ENCODE results near the gene LCE3E.
"Not testable (repeated sequence)": the region's sequence is repeated elsewhere in the genome, so short reads cannot be mapped to it uniquely, and the experiment has no call there.

LCE3E gene, protein sequence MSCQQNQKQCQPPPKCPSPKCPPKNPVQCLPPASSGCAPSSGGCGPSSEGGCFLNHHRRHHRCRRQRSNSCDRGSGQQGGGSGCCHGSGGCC

DNA sequence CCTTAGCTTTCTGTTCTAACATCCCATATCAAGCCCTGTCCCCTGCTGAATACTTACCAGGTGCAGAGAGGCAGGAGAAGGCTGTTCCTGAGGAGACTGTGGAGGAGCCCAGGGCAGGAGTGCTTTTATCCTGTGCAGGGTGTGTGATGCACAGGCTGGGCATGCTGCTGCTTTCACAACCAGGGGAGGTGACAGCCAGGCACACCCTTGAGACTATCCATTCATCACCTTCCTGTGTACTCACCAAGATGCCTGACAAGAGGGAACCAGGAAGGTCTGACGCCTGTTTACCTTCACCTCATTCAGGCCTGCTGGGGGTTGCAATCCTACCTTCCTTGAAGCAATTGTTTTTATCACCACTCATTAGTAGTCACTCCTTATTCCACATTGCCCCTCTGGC is at the start of gene LCE3E:
TSS of gene LCE3E (minus strand) at position 100 of the 400 bp plus-strand sequence. CDS start 572 bp downstream, outside the sequence.
- no peak for DNase-seq (ENCODE audit: low read depth)

DNA sequence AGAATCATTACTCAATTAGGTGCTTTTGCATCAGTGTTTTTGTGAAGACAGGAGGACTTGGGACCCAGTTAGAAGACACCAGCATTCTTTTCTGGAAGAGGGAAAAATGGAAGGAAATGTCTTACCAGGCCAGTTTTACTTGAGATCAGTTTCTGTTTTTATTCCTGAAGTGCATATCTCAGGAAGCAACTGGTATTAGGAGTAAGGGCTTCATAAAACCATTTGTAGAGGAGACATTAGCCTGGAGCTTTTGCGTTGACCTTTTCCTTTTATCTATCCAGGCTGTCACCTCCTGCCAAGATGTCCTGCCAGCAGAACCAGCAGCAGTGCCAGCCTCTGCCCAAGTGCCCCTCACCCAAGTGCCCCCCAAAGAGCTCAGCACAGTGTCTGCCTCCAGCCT is 46.9 kb upstream of the LCE3E start, which contains the start of gene LCE3B:
TSS of gene LCE3B (plus strand) at position 301 of the 400 bp plus-strand sequence. CDS start at position 301, 0 bp downstream.
- DNase-seq (ENCODE audit: low read depth), result no peak

DNA sequence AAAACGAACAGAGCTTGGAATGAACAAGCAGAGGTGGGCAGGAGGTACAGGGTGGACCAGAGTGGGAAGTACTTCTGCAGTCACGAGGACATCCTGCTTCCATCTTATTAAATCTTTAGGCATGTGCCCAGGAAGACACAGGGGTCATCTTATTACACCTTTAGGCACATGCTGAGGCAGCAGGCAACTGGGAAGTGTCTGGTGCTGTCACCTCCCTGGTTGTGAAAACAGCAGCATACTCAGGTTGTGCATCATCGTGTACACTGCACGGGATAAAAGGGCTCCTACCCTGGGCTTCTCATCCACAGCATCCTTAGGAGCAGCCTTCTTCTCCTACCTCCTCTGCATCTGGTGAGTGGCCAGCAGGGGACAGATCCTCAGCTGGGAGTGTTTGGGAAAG is 33.4 kb upstream of the LCE3E start, which contains the start of gene LCE3C:
TSS of gene LCE3C (plus strand) at position 301 of the 400 bp plus-strand sequence. CDS start 498 bp downstream, outside the sequence.
- no peak for DNase-seq (ENCODE audit: low read depth)

DNA sequence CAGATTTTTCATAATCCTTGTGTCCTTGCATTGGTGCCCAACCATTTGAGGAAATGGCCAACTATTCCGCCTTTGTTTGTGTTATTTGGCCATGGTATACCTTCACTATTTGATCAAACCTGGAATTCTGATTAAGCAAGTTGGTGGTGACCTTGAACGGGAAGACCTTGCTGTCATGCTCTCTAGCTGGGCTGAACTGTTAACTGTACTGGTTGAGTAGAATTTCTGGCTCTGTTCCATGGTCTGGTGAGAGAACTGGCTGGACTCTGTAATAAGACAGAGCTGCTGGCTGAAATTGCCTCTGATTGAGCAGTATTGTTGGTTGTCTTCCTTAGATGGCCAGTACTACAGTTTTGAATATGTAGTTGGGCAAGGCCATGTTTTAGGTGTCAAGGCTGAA is 30.4 kb upstream of the LCE3E start:
- no peak for DNase-seq (ENCODE audit: low read depth)

DNA sequence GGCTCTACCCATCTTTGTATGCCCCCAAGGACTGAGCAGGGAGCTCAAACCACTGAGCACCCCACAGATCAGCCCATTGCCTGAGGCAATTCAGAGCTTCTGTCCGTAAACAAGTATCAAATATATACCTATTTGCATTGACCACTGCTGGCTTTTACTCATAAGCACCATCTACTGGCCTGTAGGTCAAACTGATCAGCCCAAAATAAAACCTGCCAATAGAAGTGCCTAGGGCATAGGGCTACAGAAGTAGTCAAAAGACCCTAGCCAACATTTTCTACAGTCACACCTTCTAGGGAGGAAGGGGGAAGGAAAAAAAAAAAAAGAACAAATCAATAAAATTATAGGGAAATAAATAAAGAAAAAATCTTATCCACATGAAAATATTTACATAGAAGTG is 19.0 kb upstream of the LCE3E start:
- no peak for DNase-seq (ENCODE audit: low read depth)

DNA sequence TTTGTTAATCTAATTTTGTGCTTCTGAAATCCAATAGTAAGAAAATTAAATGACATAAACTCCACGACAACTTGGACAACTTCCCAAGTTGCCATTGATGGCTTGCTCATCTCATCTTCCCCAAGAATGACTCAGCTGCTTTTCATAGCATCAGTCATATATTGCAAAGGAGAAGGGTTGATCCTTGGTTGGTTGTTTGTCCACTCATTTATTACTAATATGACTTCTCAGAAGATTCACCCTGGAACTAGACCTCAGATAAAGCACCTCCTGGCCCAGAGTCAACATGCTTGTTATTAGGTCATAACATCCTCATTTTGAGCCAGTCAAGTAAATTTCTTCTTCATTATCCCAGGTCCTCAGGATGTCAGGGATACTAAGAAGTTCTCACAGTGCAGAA is 16.1 kb upstream of the LCE3E start:
- DNase-seq (ENCODE audit: low read depth), result no peak

DNA sequence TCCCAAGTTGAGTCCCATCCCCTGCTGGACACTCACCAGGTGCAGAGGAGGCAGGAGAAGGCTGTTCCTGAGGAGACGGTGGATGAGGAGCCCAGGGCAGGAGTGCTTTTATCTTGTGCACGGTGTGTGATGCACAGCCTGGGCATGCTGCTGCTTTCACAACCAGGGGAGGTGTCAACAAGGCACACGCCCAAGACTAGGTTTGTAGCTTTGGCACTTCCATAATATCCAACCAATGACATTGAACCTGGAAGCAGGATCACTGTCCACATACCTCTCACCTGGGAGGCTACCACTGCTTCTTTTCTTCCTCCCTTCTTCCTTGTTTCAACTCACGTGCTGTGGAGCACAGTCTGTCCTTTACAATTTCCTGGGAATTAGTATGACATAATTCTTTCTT is 13.9 kb upstream of the LCE3E start, which contains the start of gene LCE3D:
TSS of gene LCE3D (minus strand) at position 84 of the 400 bp plus-strand sequence. CDS start 580 bp downstream, outside the sequence.
- DNase-seq (ENCODE audit: low read depth), result no peak

DNA sequence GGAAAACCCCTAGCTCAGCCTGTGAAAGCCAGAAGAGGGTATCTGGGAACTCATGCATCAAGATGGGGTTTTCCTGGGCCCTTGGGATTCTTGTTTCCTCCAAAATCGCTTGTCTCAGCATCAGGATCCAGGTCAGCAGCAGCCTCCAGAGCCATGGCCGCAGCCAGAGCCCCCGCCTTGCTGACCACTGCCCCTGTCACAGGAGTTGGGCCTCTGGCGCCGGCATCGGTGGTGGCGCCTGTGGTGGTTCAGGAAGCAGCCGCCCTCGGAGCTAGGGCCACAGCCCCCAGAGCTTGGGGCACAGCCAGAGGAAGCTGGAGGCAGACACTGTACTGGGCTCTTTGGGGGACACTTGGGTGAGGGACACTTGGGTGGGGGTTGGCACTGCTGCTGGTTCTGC is 12.9 kb upstream of the LCE3E start:
- DNase-seq (ENCODE audit: low read depth), result not testable (repeated sequence)

DNA sequence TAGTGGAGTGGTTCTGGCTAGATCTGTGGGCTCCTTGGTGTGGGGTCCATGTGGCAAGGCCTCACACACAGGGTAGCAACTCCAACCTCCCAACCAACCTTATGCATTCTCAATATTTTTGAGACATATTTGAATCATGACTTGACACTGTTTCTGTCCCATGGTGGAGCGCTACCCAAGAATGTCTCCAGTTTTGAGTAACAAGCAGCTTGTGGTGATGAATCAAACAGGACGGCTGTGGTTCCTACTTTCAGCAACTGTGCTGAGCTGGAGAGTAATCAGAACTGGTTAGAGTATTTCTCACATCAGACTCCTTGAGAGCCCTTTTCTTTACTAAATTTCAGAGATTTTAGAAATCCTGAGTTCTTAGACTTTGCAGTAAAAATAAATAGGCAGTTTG is 10.6 kb upstream of the LCE3E start:
- DNase-seq (ENCODE audit: low read depth), result no peak

DNA sequence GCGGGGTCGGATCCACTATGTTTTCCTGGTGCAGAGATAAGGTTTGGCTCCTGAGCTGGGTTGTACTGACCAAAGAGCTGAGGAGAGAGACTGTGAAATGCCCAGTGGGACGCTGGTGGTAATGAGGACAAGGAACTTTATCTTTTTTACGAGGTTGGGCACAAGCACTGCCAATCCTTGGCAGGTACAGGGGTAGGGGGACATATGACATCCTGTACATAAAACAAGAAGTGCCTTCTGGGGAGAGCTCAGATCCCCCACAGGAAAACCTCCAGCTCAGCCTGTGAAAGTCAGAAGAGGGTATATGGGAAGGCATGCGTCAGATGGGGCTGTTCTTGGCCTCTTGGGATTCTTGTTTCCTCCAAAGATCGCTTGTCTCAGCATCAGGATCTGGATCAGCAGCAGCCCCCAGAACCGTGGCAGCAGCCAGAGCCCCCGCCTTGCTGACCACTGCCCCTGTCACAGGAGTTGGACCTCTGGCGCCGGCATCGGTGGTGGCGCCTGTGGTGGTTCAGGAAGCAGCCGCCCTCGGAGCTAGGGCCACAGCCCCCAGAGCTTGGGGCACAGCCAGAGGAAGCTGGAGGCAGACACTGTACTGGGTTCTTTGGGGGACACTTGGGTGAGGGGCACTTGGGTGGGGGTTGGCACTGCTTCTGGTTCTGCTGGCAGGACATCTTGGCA is 905 bp downstream of the LCE3E start:
- DNase-seq (ENCODE audit: low read depth), result no peak

DNA sequence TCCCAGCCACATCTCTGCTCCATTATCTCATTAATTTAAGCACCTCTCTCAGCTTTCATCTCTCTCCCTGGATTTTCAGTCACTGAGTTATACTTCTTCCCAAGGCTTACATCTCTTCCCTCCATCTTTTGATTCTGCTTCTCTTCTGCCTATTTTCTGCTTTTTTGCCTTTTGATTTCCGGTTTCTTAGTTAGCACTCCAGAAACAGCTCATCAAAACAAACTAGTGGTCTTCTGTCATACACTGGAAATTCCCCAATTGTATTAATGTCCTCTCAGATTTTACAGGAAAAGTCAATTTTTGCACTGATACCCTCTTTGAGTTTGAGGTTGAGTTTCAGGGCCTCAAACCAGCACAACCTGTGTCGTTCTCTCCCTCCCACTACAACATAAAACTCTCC is 1.5 kb downstream of the LCE3E start:
- DNase-seq (ENCODE audit: low read depth), result no peak

DNA sequence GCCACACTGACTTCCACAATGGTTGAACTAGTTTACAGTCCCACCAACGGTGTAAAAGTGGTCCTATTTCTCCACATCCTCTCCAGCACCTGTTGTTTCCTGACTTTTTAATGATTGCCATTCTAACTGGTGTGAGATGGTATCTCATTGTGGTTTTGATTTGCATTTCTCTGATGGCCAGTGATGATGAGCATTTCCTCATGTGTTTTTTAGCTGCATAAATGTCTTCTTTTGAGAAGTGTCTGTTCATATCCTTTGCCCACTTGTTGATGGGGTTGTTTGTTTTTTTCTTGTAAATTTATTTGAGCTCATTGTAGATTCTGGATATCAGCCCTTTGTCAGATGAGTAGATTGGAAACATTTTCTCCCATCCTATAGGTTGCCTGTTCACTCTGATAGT is 18.2 kb downstream of the LCE3E start:
- not testable (repeated sequence) for DNase-seq (ENCODE audit: low read depth)

DNA sequence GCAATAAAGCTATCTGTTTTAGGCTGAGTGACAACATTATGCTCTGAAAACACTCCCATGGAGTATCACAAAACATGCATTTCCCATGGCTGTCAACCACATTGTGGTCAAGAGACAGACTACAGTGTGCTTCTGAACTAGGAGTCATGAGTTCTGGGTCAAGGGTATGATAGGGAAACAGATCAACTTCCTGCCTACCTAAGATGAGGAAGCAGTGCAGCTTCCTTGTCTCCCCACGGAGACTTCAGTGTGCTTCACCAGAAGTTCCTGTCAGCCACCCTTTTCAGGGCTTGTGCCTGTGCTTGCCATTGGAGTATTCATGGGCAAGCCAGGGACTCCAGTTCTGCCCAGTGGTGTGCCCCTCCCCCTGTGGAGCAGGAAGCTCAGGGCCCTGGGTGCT is 19.9 kb downstream of the LCE3E start:
- DNase-seq (ENCODE audit: low read depth), result no peak

DNA sequence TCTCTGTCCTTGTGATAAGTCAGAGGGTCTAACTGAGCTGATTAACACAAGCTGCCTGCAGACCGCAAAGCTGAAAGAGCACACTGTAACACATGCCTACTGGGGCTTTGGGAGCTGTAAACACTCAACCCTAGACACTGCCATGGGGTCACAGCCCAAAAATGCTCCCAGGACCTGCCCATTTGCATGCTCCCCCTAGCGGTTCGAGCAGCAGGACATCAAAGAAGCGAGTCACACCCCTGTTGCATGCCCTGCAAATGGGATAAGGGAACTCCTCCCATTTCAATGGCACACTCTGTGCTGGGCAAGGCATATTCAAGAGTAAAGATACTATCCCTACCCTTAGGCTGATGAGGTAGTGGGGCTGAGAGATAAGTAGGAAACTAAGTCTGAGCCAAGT is 22.8 kb downstream of the LCE3E start:
- DNase-seq (ENCODE audit: low read depth), result no peak

DNA sequence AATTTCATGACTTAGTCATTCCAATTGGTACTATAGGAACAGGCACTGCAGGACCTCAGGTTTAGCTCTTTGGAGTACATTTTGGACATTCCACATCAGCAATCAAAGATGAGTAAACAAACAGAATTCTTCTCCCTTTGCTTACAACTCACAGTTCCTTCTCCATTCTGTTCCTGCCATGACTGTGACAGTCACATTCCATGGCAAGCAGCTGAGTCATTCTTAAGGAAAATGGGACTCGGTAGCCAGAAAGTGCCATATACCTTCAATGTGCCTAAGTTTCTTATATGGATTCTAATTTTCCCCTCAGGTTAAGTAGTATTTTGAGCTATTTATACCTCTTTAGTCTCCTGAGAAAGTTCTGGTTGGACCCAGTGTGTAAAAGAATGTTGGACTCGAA is 26.7 kb downstream of the LCE3E start:
- DNase-seq (ENCODE audit: low read depth), result no peak

DNA sequence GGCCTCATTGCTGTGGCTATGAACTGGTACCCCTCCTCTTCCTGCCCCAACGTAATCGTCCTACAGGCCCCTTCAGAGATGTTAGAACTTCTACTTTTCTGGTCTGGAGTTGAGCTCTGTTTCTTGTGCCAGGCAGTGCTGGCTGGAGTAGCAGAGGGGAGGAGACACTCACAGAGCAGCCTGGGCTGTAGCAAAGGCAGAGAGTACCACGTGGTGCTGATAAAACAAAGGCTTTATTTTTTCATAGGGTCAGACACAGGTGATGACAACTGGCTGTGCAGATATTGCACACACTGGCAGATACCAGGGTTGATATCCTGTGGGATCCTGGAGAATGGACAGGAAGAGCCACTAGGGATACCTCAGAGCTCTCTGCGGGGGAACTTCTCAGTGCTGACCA is 29.1 kb downstream of the LCE3E start:
- no peak for DNase-seq (ENCODE audit: low read depth)

DNA sequence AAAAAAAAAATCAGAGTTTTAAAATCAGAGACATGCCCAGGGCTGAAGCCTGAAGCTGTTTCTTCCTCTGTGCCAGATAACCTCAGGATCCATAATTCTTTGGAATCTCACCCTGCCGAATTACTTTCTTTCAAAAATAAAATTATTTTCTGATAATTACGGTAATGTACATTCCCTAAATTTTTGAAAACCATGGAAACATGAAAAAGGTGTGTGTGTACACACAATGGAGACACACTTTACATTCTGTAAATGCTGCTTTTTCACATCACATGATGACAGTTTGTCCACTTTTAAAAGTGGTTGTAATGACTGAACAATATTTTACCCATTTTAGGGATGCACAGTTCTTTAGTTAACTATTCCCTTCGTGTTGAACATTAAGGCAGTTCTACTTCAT is 30.8 kb downstream of the LCE3E start:
- DNase-seq (ENCODE audit: low read depth), result no peak

DNA sequence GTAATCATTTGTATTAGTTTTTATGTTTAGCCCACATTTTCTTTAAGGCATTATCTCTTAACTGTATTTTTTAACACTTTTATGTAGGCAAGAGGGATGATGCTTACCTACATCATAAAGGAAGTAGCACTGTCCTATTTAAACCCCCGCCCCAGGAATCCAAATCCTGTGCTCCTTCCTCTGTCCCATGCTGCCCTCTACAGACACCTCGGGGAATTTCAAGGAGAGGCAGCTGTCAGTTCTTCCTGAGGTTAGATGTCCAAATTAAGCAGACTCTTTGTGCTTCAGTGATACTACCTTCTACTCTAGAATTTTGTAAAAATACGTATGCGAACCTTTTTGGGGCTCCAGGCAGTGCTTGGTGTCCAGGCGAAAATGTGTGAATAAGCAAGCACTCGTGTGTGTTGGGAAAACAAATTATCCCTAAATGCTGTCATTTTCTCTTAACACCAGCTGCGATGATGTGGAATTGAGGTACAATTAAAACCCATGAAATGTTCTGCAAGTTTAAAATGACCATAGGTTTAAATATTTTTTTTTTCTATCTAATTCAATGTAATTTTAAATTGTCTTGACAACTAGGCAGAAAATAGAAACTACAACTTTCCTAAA is 33.1 kb downstream of the LCE3E start:
- no peak for DNase-seq (ENCODE audit: low read depth)

DNA sequence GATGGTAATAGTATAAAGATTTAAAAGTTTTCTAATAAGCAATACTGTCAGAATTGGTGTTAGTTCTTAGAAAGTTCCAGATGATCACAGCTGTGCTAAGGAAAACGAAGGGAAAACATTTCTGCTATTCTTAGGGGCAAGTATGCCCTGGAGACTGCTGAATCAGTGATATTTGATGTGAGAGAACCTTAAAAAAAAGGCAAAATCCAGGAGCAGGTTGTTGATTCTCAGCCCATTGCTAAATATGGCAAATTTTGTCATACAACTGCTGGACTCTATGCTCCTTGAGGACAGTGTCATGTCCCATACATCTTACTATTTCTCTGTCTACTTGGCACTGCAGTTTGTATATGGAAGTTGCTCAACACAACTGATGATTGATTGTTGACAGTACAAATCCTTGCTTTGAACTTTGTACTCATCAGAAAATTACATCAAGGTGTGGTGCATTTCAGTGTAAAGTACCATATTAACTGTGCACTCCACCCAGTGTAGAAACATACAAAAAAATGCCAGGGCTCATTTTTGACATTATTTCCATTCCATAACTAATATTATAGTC is 41.4 kb downstream of the LCE3E start:
- DNase-seq (ENCODE audit: low read depth), result no peak

DNA sequence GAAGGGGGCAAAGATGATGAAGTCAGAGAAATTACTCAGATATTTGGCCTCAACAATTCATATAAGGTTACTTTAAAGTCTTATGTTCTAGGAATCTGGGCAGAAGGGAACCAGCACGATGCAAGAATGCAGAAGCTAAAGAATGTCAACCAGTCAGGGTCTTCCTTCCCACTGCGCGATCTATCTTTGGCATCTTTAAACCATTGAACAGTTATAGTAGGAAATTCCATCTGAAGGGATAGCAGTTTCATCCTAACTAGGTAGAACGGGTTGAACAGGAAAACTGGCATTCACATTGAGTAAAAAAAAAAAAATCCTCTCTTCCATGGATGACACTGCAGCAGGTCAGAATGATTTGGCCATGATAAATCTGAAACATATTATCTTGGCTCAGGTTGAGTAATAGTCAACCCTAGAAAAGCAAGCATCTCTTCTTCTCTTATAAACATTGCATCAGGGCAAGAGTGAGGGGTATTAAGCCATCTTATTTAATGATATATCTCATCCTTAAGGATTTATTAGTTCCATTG is 46.0 kb downstream of the LCE3E start:
- DNase-seq (ENCODE audit: low read depth), result no peak

DNA sequence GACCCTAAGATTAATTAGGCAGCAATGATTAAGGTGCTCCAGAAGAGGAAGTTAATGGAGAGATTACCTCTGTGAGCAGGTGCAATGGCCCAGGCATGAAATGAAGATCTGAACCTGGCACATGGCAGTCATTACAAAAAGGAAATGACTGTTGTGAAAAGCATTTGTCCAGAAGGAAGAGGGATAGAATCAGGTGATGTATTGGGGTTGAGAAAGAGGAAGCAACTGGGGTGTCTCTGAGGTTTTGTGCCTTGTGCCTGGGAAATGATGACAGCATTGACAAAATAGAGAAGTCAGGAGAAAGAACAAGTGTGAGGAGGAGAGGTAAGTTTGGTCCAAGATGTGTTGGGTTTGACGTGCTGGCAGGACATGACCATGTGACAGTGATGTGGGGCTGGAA is 46.7 kb downstream of the LCE3E start:
- no peak for DNase-seq (ENCODE audit: low read depth)

DNA sequence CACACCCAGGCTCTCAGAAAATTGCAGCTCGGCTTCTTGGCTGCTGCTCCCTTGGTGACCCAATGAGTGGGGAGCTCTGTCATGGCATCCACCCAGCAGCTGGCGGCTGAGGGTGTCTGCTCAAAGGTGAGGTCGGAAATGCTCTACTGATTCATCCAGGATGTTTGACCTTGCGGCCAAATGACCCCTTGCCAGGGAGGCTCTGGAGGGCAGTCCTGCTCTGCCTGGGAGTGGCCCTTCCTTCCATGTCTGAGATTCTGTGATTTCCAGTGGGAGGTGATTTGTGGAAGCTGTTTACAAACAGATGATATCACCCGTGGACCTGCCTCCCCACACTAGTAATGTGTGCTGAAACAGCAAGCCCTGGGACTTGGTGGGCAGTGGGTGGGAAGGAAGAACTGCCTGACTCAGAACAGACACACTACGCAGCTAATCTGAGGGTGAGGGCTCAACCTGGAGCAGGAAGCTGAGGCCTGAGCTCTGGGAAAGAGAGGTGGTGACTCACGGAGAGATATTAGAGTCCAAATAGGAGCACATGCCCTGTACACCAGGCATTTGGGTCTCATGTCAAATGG is 49.3 kb downstream of the LCE3E start:
- no peak for DNase-seq (ENCODE audit: low read depth)

DNA sequence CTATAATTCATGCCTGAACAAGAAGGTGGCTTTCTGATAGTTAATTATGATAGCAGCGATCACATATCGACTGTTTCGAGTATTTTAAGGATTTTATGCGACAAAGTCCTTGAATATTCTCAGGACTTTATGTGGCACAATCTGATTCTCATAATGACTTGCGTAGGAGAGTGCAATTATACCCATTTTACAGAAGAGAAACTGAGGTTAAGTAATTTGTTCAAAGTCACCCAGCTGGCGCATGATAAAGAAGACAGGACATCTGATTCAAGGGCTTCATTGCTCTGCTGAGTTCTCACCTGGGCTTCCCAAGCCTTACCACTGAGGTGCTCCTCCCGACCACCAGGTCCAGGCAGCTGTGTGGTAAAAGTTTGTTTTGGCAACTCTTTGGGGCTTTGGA is 50.5 kb downstream of the LCE3E start:
- no peak for DNase-seq (ENCODE audit: low read depth)

Measured in stimulated activated CD8-positive, alpha-beta memory T cell treated with anti-CD3 and anti-CD28 coated beads, Interleukin-12 subunit alpha, Interleukin-12 subunit beta, amount 100 ng/mL, for 1 hour (primary cell).